ENCODE results near the gene ANKS1A.

GRCh38 chr6:34964564-34964963 is 75.5 kb downstream of the ANKS1A start:
- TF ChIP-seq SUZ12 (IDR thresholded peaks at IDR 0.05; ENCODE audit: extremely low read depth, insufficient read depth, insufficient read length) (no peak), YY1 (IDR thresholded peaks at IDR 0.05; ENCODE audit: insufficient read depth, insufficient read length) (no peak)
